Liver (tissue), 9 donors: ENCODE results near the gene CCDC89. TPM values are rescaled to one million over a fixed set of nuclear protein-coding genes. Genes with fewer than 3 reads are reported as not detected.

ENCODE experiments used
- DNase-seq: peaks from one replicate; pipeline ENCODE4 v3.0.0-alpha.2; 2017; ENCODE audit warnings: low spot score
- H3K27ac ChIP-seq, 2 donors: one replicate each; pipeline ENCODE4 v1.7.0; 2013; ENCODE audit warnings: inconsistent platforms in 2 of 2, low read length in 2 of 2, control low read depth in 1 of 2, low read depth in 1 of 2, mild to moderate bottlenecking in 1 of 2
- H3K27me3 ChIP-seq, 4 donors: one replicate each; pipeline versions ENCODE4 v1.6.1 to v1.7.0; 2013; ENCODE audit warnings: low read length in 3 of 4, inconsistent platforms in 1 of 4, mild to moderate bottlenecking in 1 of 4, moderate library complexity in 1 of 4; ENCODE audit not compliant: control insufficient read depth in 4 of 4, insufficient read depth in 4 of 4
- H3K36me3 ChIP-seq, 4 donors: one replicate each; pipeline versions ENCODE4 v1.6.1 to v1.7.0; 2013; ENCODE audit warnings: low read length in 3 of 4, mild to moderate bottlenecking in 3 of 4, low read depth in 1 of 4, moderate library complexity in 1 of 4; ENCODE audit not compliant: control insufficient read depth in 4 of 4, insufficient read depth in 3 of 4
- H3K4me1 ChIP-seq, 4 donors: one replicate each; pipeline versions ENCODE4 v1.6.1 to v1.7.0; 2013; ENCODE audit warnings: low read length in 3 of 4, mild to moderate bottlenecking in 3 of 4, moderate library complexity in 1 of 4; ENCODE audit not compliant: control insufficient read depth in 4 of 4, insufficient read depth in 4 of 4
- H3K4me3 ChIP-seq, 3 donors: one replicate each; pipeline versions ENCODE4 v1.6.1 to v1.7.0; 2013; ENCODE audit warnings: low read length in 3 of 3, control low read depth in 1 of 3, low read depth in 1 of 3, mild to moderate bottlenecking in 1 of 3
- H3K9ac ChIP-seq, 2 donors: one replicate each; pipeline ENCODE4 v1.7.0; 2013; ENCODE audit warnings: low read length in 2 of 2, mild to moderate bottlenecking in 2 of 2, moderate library complexity in 2 of 2, control low read depth in 1 of 2, low read depth in 1 of 2
- H3K9me3 ChIP-seq, 4 donors: one replicate each; pipeline versions ENCODE4 v1.6.1 to v1.7.0; 2013; ENCODE audit warnings: low read length in 3 of 4; ENCODE audit not compliant: control insufficient read depth in 4 of 4
- ATF3 ChIP-seq: IDR thresholded peaks from 2 replicates; pipeline ENCODE4 v1.6.1; 2016; ENCODE audit warnings: antibody characterized with exemption
- CTCF ChIP-seq: fragments of 150-350 bp; IDR thresholded peaks from 2 replicates; pipeline ENCODE4 v1.5.1; 2017; ENCODE audit warnings: improper control_type of control experiment, low read depth, low read length; ENCODE audit not compliant: missing input control
- FOXA1 ChIP-seq: IDR thresholded peaks from 2 replicates; pipeline ENCODE4 v1.6.1; 2016; ENCODE audit warnings: antibody characterized with exemption
- HNF4A ChIP-seq, 2 donors: conservative IDR thresholded peaks; 2 replicates each; pipeline ENCODE4 v1.6.1; 2016; ENCODE audit warnings: antibody characterized with exemption in 2 of 2, mild to moderate bottlenecking in 2 of 2
- JUND ChIP-seq, 2 donors: IDR thresholded peaks; 2 replicates each; pipeline ENCODE4 v1.6.1; 2016; ENCODE audit warnings: antibody characterized with exemption in 2 of 2
- REST ChIP-seq: IDR thresholded peaks from 2 replicates; pipeline ENCODE4 v1.6.1; 2016; ENCODE audit warnings: antibody characterized with exemption, mild to moderate bottlenecking
- SP1 ChIP-seq: IDR thresholded peaks from 2 replicates; pipeline ENCODE4 v1.6.1; 2018; ENCODE audit warnings: antibody characterized with exemption, mild to moderate bottlenecking
- TAF1 ChIP-seq: conservative IDR thresholded peaks from 2 replicates; pipeline ENCODE4 v1.6.1; 2016; ENCODE audit warnings: antibody characterized with exemption, mild to moderate bottlenecking
- YY1 ChIP-seq: IDR thresholded peaks from 2 replicates; pipeline ENCODE4 v1.6.1; 2016; ENCODE audit warnings: antibody characterized with exemption, mild to moderate bottlenecking
- ZBTB33 ChIP-seq: IDR thresholded peaks from 2 replicates; pipeline ENCODE4 v1.6.1; 2016; ENCODE audit warnings: antibody characterized with exemption
- WGBS: extraction: QIAGEN DNeasy Blood & Tissue Kit; methylation state at CpG from one replicate; pipeline ENCODE4 v1.1.7; 2013; 5-methylcytosine and 5-hydroxymethylcytosine counted together
- polyA plus RNA-seq, 2 donors: library from polyadenylated mRNA; stranded (reverse) in 1 of 2; unstranded in 1 of 2; fragments of 200-250 nt in 1 of 2; fragments of >200 nt in 1 of 2; fragmentation: Nextera tagmentation in 1 of 2; extraction: Ambion mirVana in 1 of 2; gene quantifications; one replicate each; pipeline versions ENCODE4 v1.2.1 to v1.2.3, GENCODE V29; 2013 to 2015
- total RNA-seq, 2 donors: library from RNA; depleted of rRNA; stranded (reverse); fragments of >200 nt; gene quantifications; one replicate each; pipeline ENCODE4 v1.2.3, GENCODE V29; 2014
- donor health status: healthy.
- donor health status: healthy.
- donor health status: healthy.
- donor health status: healthy.
- donor health status: healthy.

The CCDC89 gene
- total and polyA plus RNA-seq, 4 donors: 0.17 to 1.0 (median 0.28) TPM; not detected in 1

- WGBS: 63% methylated on average over 5 of the region's 5 CpGs
- no peaks in the 10 kb centered on the region for H3K4me1 ChIP-seq
- no peak overlapping the region for H3K9ac ChIP-seq
- no peak overlapping the region for H3K27ac ChIP-seq
- H3K36me3 ChIP-seq: no peaks in the 10 kb centered on the region
- H3K9me3 ChIP-seq: no peaks in the 10 kb centered on the region
- TF ChIP-seq TAF1 (no peak), CTCF (no peak), HNF4A (conservative IDR thresholded peaks at IDR 0.05) (no peak), FOXA1 (no peak), REST (no peak), ZBTB33 (no peak)
- no peak for DNase-seq
- H3K4me3 ChIP-seq: no peak overlapping the region
- no peaks in the 10 kb centered on the region for H3K27me3 ChIP-seq
Measured at GRCh38 chr11:85710917-85711316, 24.9 kb upstream of the CCDC89 start.

- Histone ChIP-seq H3K9ac (no peak overlapping the region), H3K4me1 (no peaks in the 10 kb centered on the region), H3K4me3 (no peak overlapping the region), H3K36me3 (no peaks in the 10 kb centered on the region), H3K27me3 (no peaks in the 10 kb centered on the region), H3K27ac (no peak overlapping the region), H3K9me3 (no peaks in the 10 kb centered on the region)
- DNase-seq: no peak
- TF ChIP-seq HNF4A (conservative IDR thresholded peaks at IDR 0.05) (no peak), YY1 (no peak), SP1 (no peak), ATF3 (no peak), JUND (IDR thresholded peaks at IDR 0.05) (no peak)
- 92% methylated on average over 5 of the region's 5 CpGs for WGBS
Measured at GRCh38 chr11:85709941-85710702, 24.1 kb upstream of the CCDC89 start.
